T-helper 1 cell treated with Interleukin-12 subunit alpha and Interleukin-12 subunit beta and Interleukin-4 antibody, amounts not matched to agents 30 μg/mL and 1 μg/mL, for 36 hours (primary cell): ENCODE results near the gene DGCR8.

Source experiments
- H3K27ac Mint-ChIP-seq: one replicate; pipeline ENCODE4 v1.8.0; 2021; ENCODE audit warnings: mild to moderate bottlenecking, mixed read lengths
- H3K27me3 Mint-ChIP-seq: one replicate; pipeline ENCODE4 v1.8.0; 2021; ENCODE audit warnings: low read depth, mixed read lengths
- H3K36me3 Mint-ChIP-seq: one replicate; pipeline ENCODE4 v1.8.0; 2021; ENCODE audit warnings: low read depth, mixed read lengths
- H3K4me1 Mint-ChIP-seq: one replicate; pipeline ENCODE4 v1.8.0; 2021; ENCODE audit warnings: low read depth, mixed read lengths
- H3K4me3 Mint-ChIP-seq: one replicate; pipeline ENCODE4 v1.8.0; 2021; ENCODE audit warnings: mild to moderate bottlenecking, moderate library complexity, mixed read lengths
- H3K9me3 Mint-ChIP-seq: one replicate; pipeline ENCODE4 v1.8.0; 2021; ENCODE audit warnings: mixed read lengths

The DGCR8 gene

DNA sequence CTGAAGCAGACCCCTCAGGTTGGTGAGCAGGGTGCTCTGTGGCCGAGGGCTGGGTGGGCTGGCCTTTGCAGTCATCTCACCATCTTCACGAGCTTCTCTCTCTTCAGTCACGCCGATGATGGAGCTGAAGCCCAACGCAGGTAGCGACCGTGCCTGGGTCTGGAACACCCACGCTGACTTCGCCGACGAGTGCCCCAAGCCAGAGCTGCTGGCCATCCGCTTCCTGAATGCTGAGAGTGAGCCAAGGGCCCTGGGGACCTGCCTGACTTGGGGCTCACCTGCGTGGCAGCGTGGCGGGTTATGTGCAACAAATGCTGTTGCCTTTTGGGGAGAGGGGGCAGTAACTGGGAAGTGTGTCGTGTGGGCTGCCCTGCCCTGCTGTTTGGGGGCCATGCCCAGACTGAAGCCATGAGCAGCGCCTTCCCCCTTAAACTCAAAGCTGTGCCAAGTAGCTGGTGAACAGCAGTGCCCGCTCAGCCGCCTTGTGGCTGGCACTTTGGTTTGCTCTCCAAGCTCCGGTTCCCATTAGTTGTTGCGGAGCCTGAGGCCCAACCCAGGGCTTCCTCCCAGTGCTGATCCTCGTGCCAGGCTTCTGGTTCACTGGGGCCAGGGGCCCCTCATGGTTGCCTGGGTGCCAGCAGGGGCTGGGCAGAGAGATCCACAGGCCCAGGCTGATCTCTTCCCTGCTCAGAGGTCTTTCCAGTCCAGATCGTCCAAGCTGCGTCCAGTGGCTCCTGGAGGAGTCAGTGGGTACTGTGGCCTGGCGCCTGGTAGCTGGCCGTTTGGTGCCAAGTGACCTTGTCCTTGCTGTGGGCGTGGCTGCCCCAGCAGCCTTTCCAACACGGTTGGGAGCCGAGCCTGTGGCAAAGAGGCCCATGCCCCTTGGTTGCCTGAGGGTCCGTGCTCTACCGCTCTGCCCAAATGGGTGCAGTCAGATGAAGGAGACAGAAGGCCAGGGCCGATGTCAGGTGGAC is 45.4 kb downstream of the DGCR8 start:
- H3K9me3 Mint-ChIP-seq, result no peaks in the 10 kb centered on the region
- H3K27me3 Mint-ChIP-seq, result no peaks in the 10 kb centered on the region
- H3K4me1 Mint-ChIP-seq, result peaks cover 8% of the 10 kb centered on the region
- peak overlapping the region; percentile 7 for H3K27ac Mint-ChIP-seq
- peaks cover 14% of the 10 kb centered on the region for H3K36me3 Mint-ChIP-seq
- no peak overlapping the region for H3K4me3 Mint-ChIP-seq

DNA sequence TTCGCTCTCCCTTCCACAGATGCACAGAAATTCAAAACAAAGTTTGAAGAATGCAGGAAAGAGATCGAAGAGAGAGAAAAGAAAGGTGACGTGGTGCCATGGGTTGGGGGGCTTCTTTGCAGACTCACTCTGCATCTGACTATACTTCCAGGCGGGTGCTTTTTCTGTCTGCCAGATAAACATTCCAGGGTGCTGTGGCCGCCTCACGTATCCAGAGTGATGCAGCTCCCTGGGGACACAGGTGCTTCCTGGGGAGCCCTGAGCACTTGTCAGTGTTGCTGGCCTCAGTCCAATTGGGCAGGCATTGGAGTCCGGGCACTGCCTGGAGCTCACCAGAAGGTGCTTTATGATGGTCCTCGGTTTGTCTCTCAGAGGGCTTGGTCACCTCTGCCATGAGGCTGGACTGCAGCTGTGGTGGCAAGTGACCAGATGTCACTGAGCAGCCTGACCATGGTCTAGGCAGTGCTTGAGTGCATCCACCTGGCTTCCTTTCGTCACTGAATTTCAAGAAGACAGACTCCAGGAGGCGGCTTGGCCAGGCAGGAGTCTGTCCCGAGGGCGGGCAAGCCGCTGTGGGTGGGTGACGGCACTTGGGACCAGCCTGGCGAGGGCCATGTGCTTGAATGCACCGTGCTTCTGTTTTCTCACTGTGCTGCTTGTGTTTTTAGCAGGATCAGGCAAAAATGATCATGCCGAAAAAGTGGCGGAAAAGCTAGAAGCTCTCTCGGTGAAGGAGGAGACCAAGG is 46.4 kb downstream of the DGCR8 start:
- Mint-ChIP-seq H3K27me3 (no peaks in the 10 kb centered on the region), H3K36me3 (peaks cover 14% of the 10 kb centered on the region), H3K27ac (no peak overlapping the region), H3K9me3 (no peaks in the 10 kb centered on the region), H3K4me1 (peaks cover 8% of the 10 kb centered on the region), H3K4me3 (no peak overlapping the region)

DNA sequence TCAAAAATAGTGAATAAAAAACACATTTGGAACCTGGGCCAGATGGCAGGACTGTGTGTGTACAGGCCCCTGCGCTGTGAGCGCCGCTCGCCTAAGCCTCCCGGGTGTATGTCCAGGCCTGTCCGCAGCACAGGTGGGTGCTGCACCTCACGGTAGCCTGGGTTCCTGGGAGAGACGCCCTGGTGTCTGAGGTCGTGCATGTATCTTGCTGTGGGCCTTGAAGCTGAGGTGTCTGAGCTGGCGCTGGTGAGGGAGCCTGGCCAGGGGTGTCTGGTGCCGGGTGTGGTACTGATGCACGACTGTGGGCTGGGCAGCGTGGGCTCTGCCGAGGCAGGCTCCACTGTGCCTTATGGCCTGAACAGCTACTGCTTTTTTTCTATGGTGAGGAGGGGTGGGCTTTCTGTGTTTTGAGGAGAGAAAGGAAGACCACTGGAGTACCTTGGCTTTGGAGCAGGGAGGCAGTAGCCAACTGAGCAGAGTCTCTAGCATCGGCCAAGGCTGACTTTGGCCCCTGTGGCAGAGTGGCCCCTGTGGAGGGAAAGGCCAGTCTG is 47.4 kb downstream of the DGCR8 start:
- no peaks in the 10 kb centered on the region for H3K27me3 Mint-ChIP-seq
- no peak overlapping the region for H3K4me3 Mint-ChIP-seq
- peaks cover 4% of the 10 kb centered on the region for H3K4me1 Mint-ChIP-seq
- peaks cover 14% of the 10 kb centered on the region for H3K36me3 Mint-ChIP-seq
- no peak overlapping the region for H3K27ac Mint-ChIP-seq
- no peaks in the 10 kb centered on the region for H3K9me3 Mint-ChIP-seq

DNA sequence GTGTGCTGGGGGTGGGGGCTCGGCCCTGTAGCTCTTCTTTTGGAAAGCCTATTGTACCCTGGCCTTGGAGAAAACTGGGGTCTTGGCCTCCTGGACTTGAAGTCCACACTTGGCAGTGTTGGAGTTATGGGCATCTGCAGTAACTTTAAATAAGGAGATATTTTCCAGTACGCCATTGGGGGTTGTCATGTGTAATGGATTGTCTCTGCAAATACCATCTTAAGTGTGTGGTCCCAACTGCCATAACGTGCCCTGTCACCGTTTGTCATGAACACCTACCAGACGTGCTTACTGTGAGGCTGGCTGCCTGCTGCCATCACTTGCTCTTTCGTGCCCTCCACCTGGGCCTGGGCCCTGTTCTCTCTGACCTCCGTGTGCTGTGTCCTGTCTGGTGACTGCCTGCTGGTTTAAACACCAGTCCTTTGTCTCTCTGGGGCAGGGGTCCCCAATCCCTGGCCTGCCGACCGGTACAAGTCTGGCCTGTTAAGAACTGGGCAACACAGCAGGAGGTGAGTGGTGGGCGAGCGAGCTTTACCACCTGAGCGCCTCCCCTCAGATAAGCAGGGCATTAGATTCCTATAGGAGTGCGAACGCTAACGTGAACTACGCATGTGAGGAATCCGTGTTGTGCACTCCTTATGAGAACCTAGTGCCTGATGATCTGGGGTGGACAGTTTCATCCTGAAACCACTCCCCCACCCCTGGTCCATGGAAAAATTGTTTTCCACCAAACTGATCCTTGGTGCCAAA is 48.0 kb downstream of the DGCR8 start:
- Mint-ChIP-seq H3K27ac (no peak overlapping the region), H3K9me3 (no peaks in the 10 kb centered on the region), H3K27me3 (no peaks in the 10 kb centered on the region), H3K4me3 (no peak overlapping the region), H3K36me3 (peaks cover 12% of the 10 kb centered on the region), H3K4me1 (peaks cover 5% of the 10 kb centered on the region)

DNA sequence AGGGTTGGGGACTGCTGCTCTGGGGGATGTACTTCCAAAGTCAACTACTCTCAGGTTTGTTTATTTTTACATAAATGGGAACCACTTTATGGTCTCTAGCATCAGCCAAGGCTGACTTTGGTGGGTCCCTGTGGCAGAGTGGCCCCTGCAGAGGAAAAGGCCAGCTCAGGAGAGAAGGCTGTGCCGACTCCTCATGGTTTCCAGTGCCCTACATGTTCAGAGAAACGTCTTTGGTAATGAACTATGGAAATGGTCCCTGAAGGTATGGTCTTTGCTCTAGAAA is 48.5 kb downstream of the DGCR8 start:
- Mint-ChIP-seq H3K27ac (no peak overlapping the region), H3K36me3 (peaks cover 10% of the 10 kb centered on the region)

DNA sequence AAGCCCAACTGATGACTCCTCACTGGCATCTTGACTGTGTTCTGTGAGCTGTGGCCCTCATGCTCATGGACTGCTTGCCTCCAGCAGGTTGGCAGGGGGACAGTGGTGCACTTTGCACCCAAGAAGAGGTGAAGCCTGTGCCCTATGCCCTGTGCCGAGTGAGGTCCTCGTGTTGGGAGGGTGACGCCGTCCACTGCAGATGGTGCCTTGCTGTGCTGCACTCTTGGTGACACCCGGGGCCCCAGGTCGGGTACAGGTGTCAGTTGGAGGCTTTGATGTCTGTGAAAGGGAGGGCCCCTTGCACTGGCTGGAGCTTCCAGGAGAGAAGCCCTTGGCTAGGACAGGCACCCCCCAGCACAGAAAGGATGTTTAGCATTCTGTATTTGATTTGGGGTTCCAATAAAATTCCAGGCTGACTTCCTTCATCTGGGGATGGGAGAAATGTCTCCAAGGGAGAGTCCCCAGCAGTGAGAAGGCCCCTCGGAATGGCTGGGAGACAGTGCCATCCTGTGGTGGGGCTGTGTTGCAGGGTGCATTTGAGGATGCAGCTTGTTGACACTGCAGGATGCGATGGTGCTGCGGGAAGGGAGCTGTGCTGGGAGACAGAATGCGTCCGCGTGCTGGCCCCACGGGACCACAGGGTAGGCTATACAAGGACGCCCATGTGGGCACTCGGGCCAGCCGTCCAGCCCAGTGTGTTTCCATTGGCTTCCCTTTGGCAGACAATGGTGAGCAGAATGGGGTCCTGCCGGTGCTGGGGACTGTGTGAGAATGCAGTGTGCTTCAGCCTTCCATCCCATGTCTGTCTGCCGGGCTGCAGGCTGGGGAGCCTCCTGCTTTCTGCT is 49.1 kb downstream of the DGCR8 start:
- no peaks in the 10 kb centered on the region for H3K9me3 Mint-ChIP-seq
- H3K27me3 Mint-ChIP-seq, result no peaks in the 10 kb centered on the region
- H3K27ac Mint-ChIP-seq, result no peak overlapping the region
- peaks cover 10% of the 10 kb centered on the region for H3K4me1 Mint-ChIP-seq
- peak overlapping the region; percentile 21 for H3K4me3 Mint-ChIP-seq
- peaks cover 4% of the 10 kb centered on the region for H3K36me3 Mint-ChIP-seq

More for the DNA sequence above, 48.5 kb downstream of the DGCR8 start:
- no peaks in the 10 kb centered on the region for H3K9me3 Mint-ChIP-seq
- peaks cover 7% of the 10 kb centered on the region for H3K4me1 Mint-ChIP-seq
- no peaks in the 10 kb centered on the region for H3K27me3 Mint-ChIP-seq
- H3K4me3 Mint-ChIP-seq, result no peak overlapping the region

DNA sequence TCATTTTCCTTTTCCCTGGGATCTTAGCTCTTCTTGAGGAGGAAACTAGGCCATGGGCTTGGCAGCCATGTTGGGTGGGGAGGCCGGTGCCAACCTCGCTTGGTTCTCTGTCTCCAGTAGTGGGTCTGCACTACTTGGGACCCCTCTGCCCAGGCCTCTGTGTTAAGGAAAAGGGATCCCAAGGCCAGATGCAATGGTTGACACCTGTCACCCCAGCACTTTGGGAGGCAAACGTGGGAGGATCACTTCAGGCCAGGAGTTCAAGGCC is 49.6 kb downstream of the DGCR8 start:
- Mint-ChIP-seq H3K4me3 (no peak overlapping the region), H3K4me1 (peaks cover 10% of the 10 kb centered on the region), H3K27ac (no peak overlapping the region), H3K9me3 (no peaks in the 10 kb centered on the region), H3K36me3 (peaks cover 4% of the 10 kb centered on the region), H3K27me3 (no peaks in the 10 kb centered on the region)

DNA sequence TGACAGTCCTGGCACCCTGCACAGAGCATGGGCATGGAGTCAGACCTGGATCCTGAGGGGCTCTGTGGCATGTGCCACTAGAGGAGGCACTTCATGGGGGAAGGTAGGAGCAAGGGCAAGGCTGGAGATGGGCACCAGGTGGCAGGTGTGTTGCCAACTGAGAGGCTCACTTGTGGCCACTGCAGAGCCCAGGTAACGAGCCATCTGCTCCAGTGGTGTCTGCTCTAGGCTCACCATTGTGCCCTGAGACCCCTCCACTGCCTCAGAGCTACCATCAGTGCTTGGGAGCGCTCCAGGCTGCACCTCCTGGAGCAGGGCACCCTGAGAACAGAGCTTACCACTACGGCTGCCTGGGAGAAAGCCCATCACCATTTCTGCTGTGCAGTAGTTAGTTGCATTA is 50.3 kb downstream of the DGCR8 start:
- Mint-ChIP-seq H3K36me3 (peaks cover 4% of the 10 kb centered on the region), H3K4me1 (peaks cover 10% of the 10 kb centered on the region), H3K27ac (peak overlapping the region; percentile 67)

DNA sequence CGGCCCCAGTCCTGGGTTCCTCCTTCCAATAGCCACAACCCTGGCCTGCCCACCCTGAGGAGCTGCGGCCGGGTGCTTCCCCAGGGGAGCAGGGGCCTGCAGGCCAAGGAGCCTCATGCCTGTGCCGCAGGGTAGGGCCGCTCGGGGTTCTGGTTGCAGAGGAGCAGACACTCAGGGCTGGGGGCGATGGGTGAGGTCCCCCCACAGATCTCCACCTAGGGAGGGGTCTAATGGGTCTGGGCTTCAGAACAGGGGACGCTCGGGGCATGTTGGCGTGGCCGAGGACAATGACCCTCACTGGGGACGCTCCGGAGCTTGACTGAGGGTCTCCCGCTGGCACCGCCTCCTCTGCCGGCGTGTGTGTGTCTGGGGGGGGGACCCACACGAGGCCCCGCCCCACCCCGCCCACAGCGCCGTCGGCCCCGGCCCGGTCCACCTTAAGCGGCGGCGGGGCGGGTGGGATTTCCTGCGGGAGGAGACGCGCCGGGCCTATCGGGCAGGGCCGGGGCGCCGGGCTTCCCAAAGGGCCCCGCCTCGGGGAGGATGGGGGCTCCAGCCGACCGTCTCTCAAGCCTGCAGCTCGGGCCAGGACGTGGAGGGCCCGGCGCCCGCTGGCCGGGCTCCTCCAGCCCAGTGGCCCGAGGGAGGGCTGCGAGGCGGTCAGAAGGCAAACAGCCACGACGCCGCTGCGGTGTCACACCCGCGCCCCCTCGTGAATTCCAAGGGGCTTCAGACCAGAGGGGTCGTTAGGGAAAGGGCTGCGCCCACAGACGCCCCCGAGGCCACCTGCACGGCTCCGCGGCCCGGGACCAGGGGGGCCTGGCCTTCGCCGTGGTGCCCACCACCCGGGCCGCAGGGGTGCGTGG is 50.9 kb downstream of the DGCR8 start:
- H3K36me3 Mint-ChIP-seq, result peaks cover 3% of the 10 kb centered on the region
- no peaks in the 10 kb centered on the region for H3K27me3 Mint-ChIP-seq
- H3K27ac Mint-ChIP-seq, result no peak overlapping the region
- peak overlapping the region; percentile 66 for H3K4me3 Mint-ChIP-seq
- peaks cover 10% of the 10 kb centered on the region for H3K4me1 Mint-ChIP-seq
- H3K9me3 Mint-ChIP-seq, result no peaks in the 10 kb centered on the region

More for the DNA sequence above, 50.3 kb downstream of the DGCR8 start:
- H3K9me3 Mint-ChIP-seq, result no peaks in the 10 kb centered on the region
- no peaks in the 10 kb centered on the region for H3K27me3 Mint-ChIP-seq
- peak overlapping the region; percentile 62 for H3K4me3 Mint-ChIP-seq

DNA sequence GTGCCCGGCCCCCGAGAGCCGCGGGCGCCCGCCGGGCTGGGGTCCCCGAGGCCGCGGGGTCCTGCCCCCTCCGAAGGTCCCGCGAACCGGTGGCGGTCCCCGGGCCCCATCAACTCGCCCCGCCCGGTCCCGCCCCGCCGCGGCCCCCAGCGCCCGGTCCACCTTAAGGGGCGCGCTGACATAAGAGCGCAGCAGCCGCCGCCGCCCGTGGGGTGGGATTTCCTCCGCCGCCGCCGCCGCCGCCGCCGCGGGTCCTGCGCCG is 51.5 kb downstream of the DGCR8 start, which contains the start of gene ZDHHC8:
Gene ZDHHC8 (plus strand): TSS at position 208 of the 262 bp plus-strand sequence. CDS start 144 bp downstream, outside the sequence.
- H3K4me1 Mint-ChIP-seq, result peaks cover 10% of the 10 kb centered on the region
- H3K9me3 Mint-ChIP-seq, result no peaks in the 10 kb centered on the region
- H3K27me3 Mint-ChIP-seq, result no peaks in the 10 kb centered on the region
- H3K36me3 Mint-ChIP-seq, result peaks cover 2% of the 10 kb centered on the region
- no peak within 1 kb of the TSS for H3K27ac Mint-ChIP-seq
- H3K4me3 Mint-ChIP-seq, result peak within 1 kb of the TSS; percentile 66

DNA sequence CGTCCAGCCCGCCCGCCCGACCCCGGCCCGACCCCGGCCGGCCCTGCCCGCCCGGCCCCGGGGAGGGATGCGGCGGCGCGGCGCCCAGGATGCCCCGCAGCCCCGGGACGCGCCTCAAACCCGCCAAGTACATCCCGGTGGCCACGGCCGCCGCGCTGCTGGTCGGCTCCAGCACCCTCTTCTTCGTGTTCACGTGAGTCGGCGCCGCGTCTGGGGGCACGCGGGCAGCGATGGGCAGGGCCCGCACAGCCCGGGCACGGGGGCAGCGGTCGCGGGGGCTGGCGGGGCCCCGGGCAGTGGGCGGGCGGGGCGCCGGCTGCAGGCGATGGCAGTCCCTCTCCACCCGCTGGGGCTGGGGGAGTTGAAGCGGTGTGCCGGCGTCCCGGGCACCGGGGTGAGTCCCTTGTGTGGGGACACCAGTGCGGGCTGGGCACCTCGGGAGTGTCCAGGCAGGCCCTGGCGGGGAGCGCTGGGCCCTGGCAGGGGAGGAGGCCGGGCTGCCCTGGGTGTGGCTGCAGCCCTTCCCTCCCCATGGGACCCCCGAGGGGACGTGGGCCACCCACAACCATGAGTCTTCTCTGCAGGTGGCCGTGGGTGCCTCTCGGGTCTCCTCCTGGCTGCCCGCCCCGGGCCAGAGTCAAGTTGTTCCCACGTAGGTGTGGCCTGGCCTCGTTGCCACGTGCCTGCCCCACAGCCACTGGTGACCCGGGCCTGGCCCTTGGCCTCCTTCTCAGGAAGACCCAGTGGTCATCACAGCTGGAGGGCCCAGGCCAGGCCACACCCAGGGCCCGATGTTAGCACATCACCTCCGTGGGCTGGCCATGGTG is 52.0 kb downstream of the DGCR8 start:
- Mint-ChIP-seq H3K4me1 (peaks cover 10% of the 10 kb centered on the region), H3K27ac (no peak overlapping the region), H3K27me3 (no peaks in the 10 kb centered on the region), H3K9me3 (no peaks in the 10 kb centered on the region), H3K4me3 (peak overlapping the region; percentile 62), H3K36me3 (peaks cover 2% of the 10 kb centered on the region)

DNA sequence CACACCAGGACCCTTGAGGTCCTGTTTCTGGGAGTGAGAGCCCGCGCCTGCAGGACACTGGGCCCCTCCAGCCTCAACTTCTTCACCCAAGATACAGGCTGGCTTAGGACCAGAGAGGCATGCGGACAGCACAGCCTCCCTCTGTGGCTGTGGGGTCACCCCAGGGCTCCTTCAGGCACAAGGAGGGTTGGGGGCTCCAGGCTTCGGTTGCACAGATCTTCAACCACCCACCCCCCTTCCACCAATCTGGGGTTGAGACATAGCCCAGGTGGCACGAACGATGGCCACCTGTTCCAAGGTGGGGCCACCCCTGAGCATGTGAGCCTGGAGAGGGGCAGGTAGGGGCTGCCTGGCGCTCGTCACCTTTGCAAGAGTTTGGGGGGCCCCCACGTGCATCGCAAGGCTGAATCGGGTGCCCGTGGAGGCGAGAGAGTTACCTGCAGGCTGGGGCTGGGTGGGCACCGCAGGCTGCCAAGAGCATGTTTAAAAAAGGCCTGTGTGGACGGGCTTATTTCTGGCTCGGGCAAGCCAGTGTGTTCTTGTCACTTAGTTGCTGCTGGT is 52.7 kb downstream of the DGCR8 start:
- Mint-ChIP-seq H3K27ac (no peak overlapping the region), H3K9me3 (no peaks in the 10 kb centered on the region), H3K36me3 (no peaks in the 10 kb centered on the region), H3K27me3 (no peaks in the 10 kb centered on the region), H3K4me3 (peak overlapping the region; percentile 64), H3K4me1 (peaks cover 10% of the 10 kb centered on the region)
